Testis (tissue), 3 donors: Measurements from ENCODE around the gene C3. TPM values are rescaled to one million over a fixed set of nuclear protein-coding genes. Genes with fewer than 3 reads are reported as not detected.
"Not testable (repeated sequence)": the region's sequence is repeated elsewhere in the genome, so short reads cannot be mapped to it uniquely, and the experiment has no call there.

Experiments
- DNase-seq: peaks from one replicate; pipeline ENCODE4 v3.0.0-alpha.2; 2019
- H3K27ac ChIP-seq, 2 donors: fragments of 200-600 bp; sonication (generic); one replicate each; pipeline ENCODE4 v1.5.1; 2019
- H3K27me3 ChIP-seq: fragments of 200-600 bp; sonication (generic); one replicate; pipeline ENCODE4 v1.5.1; 2019
- H3K36me3 ChIP-seq: fragments of 200-600 bp; sonication (generic); one replicate; pipeline ENCODE4 v1.5.1; 2017; ENCODE audit warnings: low read depth; ENCODE audit errors: missing control alignments
- H3K4me1 ChIP-seq: fragments of 200-600 bp; sonication (generic); one replicate; pipeline ENCODE4 v1.5.1; 2019
- H3K4me3 ChIP-seq, 2 donors: fragments of 200-600 bp; sonication (generic); one replicate each; pipeline ENCODE4 v1.5.1; 2017 to 2019
- H3K9me3 ChIP-seq: fragments of 200-600 bp; sonication (generic); one replicate; pipeline ENCODE4 v1.5.1; 2017
- POLR2A ChIP-seq: fragments of 450-650 bp; IDR thresholded peaks from one replicate; pipeline ENCODE4 v1.6.1; 2017; ENCODE audit warnings: antibody characterized with exemption, mild to moderate bottlenecking, moderate library complexity
- WGBS, 2 donors: methylation state at CpG; one replicate each; pipeline ENCODE4 v1.1.5; 2018; 5-methylcytosine and 5-hydroxymethylcytosine counted together
- intact Hi-C: fragments of 100-400 bp; cut with DNase I; formaldehyde crosslinking; loops from one replicate; pipeline ENCODE4 v1.15.1; 2023; ENCODE audit warnings: low total_unique reads
- polyA plus RNA-seq: library from polyadenylated mRNA; stranded (reverse); fragments of 350-450 nt; fragmentation: Illumina TruSeq; extraction: RNeasy Lipid Tissue Mini Kit (QIAGEN cat#74804); gene quantifications from one replicate; pipeline ENCODE4 v1.2.3, GENCODE V29; 2014; ENCODE audit warnings: low read depth, low replicate concordance; ENCODE audit not compliant: insufficient read depth
- total RNA-seq, 2 donors: library from RNA; depleted of rRNA; stranded (reverse); fragments of >200 nt; gene quantifications; one replicate each; pipeline ENCODE4 v1.2.3, GENCODE V29; 2016
- TF ChIP-seq, protein P1 (sequence below), 3 experiments: fragments of 450-650 bp in 2 of 3; fragments of 200-600 bp in 1 of 3; sonication (generic) in 1 of 3; IDR thresholded peaks; one replicate each; pipeline ENCODE4 v1.5.1; 2016 to 2019; ENCODE audit warnings: antibody characterized with exemption in 3 of 3, mild to moderate bottlenecking in 2 of 3, moderate library complexity in 1 of 3

The C3 gene
- total and polyA plus RNA-seq, 3 donors from 2014 or later, result 49.5 to 500 (median 131) TPM

DNA sequence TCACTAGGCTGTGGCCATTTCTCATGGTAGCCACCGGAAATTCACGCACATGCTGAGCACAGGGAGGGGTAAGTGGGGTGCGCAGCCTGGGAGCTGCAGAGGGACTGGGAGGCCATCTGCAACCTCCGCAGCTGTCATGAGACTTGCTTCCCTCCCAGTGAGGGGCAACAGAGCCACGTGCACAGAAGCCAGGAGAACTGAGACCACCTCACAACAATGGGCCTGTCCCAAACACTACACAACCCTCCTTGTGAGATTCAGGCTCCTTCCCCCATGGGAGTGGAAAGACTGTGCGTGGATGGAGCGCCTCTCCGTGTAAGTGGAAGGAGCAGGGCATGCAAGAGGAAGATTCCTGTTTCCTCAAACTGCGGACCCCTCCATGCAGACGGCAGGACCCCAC is 8.8 kb downstream of the C3 start:
- intact Hi-C loops, result no loop called here
- no peak overlapping the region for H3K27ac ChIP-seq
- no peak for DNase-seq
- H3K36me3 ChIP-seq, result no peaks in the 10 kb centered on the region
- H3K9me3 ChIP-seq, result no peaks in the 10 kb centered on the region
- H3K27me3 ChIP-seq, result no peaks in the 10 kb centered on the region
- H3K4me3 ChIP-seq, result no peak overlapping the region
- no peak for TF ChIP-seq POLR2A
- TF ChIP-seq, protein P1, sequence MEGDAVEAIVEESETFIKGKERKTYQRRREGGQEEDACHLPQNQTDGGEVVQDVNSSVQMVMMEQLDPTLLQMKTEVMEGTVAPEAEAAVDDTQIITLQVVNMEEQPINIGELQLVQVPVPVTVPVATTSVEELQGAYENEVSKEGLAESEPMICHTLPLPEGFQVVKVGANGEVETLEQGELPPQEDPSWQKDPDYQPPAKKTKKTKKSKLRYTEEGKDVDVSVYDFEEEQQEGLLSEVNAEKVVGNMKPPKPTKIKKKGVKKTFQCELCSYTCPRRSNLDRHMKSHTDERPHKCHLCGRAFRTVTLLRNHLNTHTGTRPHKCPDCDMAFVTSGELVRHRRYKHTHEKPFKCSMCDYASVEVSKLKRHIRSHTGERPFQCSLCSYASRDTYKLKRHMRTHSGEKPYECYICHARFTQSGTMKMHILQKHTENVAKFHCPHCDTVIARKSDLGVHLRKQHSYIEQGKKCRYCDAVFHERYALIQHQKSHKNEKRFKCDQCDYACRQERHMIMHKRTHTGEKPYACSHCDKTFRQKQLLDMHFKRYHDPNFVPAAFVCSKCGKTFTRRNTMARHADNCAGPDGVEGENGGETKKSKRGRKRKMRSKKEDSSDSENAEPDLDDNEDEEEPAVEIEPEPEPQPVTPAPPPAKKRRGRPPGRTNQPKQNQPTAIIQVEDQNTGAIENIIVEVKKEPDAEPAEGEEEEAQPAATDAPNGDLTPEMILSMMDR (IDR thresholded peaks at IDR 0.05), result no peak
- no peaks in the 10 kb centered on the region for H3K4me1 ChIP-seq
- WGBS, 2 donors, result 72 to 79% methylated on average over 10 of the region's 10 CpGs

DNA sequence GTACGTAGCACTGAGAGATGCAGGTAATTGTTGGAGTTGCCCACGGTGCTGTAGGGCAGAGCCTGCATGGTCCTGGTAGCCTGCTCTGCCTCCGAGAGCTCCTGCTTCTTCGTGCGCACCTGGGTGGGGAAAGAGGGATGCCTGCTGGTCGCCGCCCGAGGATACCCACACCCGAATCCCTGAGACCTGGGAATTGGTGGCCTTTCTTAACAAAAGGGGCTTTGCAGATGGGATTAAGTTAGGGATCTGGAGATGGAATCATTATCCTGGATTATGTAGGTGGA is 9.4 kb downstream of the C3 start:
- Histone ChIP-seq H3K27me3 (no peaks in the 10 kb centered on the region), H3K4me1 (no peaks in the 10 kb centered on the region), H3K36me3 (no peaks in the 10 kb centered on the region), H3K4me3 (no peak overlapping the region), H3K9me3 (no peaks in the 10 kb centered on the region), H3K27ac (no peak overlapping the region)
- 74 to 85% methylated on average over 9 of the region's 9 CpGs for WGBS, 2 donors
- DNase-seq, result no peak
- intact Hi-C loops, result no loop called here
- no peak for TF ChIP-seq POLR2A
- TF ChIP-seq, protein P1 (IDR thresholded peaks at IDR 0.05), result no peak

DNA sequence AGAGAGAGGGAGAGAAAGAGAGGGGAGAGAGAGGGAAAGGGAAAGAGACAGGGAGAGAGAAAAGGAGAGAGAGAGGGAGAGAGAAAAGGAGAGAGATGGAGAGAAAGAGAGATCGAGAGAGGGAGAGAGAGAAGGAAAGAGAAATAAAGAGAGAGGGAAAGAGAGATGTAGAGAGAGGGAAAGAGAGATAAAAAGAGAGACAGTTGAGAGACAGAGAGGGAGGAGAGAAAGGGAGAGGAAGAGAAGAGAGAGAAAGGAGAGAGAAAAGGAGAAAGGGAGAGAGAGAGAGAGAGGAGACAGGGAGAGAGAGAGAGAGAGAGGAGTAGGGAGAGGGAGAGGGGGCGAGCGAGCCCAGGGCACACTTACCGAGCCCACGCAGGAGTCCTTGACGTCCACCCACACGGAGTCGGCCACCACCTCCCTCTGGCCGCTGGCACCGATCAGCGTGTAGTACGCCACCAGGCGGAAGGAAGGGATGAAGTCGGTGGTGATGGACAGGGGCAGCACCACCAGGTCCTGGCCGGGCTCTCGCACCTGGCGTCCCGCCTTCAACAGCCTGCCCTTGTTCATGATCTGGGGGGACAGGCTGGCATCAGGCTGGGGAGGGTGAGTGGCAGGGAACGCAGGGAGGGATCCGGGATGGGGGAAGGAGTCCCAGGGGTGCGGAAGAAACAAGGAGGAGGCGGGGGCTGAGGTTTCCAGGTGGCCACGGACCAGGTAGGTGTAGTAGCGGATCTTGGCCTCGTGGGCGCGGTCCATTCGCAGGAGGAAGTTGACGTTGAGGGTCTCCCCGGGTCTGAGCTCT is 10.0 kb downstream of the C3 start:
- DNase-seq, result no peak
- intact Hi-C loops, result no loop called here
- no peaks in the 10 kb centered on the region for H3K9me3 ChIP-seq
- 41 to 45% methylated on average over 28 to 30 of the region's 30 CpGs for WGBS, 2 donors
- H3K27ac ChIP-seq, result no peak overlapping the region
- H3K4me1 ChIP-seq, result no peaks in the 10 kb centered on the region
- H3K36me3 ChIP-seq, result no peaks in the 10 kb centered on the region
- TF ChIP-seq, protein P1 (IDR thresholded peaks at IDR 0.05), result no peak
- no peak for TF ChIP-seq POLR2A
- no peak overlapping the region for H3K4me3 ChIP-seq
- no peaks in the 10 kb centered on the region for H3K27me3 ChIP-seq

DNA sequence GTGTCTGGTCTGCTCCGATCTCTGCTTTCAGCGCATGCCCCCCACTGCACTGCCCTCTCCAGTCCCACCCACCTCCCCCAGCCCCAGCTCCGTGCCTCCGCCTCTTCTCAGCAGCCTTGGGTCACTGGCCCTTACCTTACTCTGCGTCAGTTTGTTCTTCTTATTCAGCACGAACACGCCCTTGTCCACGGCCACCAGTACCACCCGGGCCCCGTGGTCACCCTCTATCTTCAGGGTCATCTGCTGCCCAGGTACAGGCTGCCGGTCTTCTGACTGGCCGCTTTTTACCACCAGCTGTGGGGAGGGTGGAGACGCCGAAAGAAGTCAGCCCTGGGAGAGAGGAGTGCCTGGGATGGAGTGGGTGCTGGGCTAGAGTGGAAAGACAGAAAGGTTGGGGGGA is 10.9 kb downstream of the C3 start:
- no peaks in the 10 kb centered on the region for H3K9me3 ChIP-seq
- no peak overlapping the region for H3K4me3 ChIP-seq
- no peak for DNase-seq
- no peaks in the 10 kb centered on the region for H3K27me3 ChIP-seq
- no peak for TF ChIP-seq POLR2A
- TF ChIP-seq, protein P1 (IDR thresholded peaks at IDR 0.05), result no peak
- 51 to 57% methylated on average over 14 of the region's 14 CpGs for WGBS, 2 donors
- H3K4me1 ChIP-seq, result no peaks in the 10 kb centered on the region
- intact Hi-C loops, result no loop called here
- no peak overlapping the region for H3K27ac ChIP-seq
- no peaks in the 10 kb centered on the region for H3K36me3 ChIP-seq

DNA sequence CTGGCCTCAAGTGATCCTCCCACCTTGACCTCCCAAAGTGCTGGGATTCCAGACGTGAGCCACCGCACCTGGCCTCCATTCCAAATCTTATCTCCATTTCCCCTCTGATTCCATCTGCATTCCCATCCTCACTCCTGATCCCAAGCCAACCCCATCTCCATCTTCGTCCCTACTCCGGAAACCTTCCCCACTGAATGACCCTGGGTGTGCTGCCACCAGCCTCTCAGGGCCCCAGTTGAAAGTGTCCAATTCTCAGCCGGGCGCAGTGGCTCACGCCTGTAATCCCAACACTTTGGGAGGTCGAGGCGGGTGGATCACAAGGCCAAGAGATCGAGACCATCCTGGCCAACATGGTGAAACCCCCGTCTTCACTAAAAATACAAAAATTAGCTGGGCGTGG is 11.5 kb downstream of the C3 start:
- H3K27ac ChIP-seq, H3K4me3 ChIP-seq, DNase-seq, H3K27me3 ChIP-seq, H3K9me3 ChIP-seq, H3K36me3 ChIP-seq, H3K4me1 ChIP-seq, intact Hi-C loops: not testable (repeated sequence)
- whole genome bisulfite sequencing, 2 donors, result 86 to 91% methylated on average over 12 of the region's 12 CpGs
